Vagina (tissue), 2 donors: Measurements from ENCODE around the gene ALKAL2.

Source experiments
- CTCF ChIP-seq, 3 experiments: fragments of 450-650 bp in 2 of 3; fragments of 200-600 bp in 1 of 3; sonication (generic) in 1 of 3; IDR thresholded peaks; one replicate each; pipeline ENCODE4 v1.5.1; 2017 to 2019; ENCODE audit warnings: antibody characterized with exemption in 3 of 3, mild to moderate bottlenecking in 2 of 3, moderate library complexity in 2 of 3
- POLR2A ChIP-seq, 2 donors: fragments of 450-650 bp; IDR thresholded peaks; one replicate each; pipeline ENCODE4 v1.6.1; 2017; ENCODE audit warnings: antibody characterized with exemption in 2 of 2, mild to moderate bottlenecking in 2 of 2, moderate library complexity in 2 of 2
- POLR2AphosphoS5 ChIP-seq, 2 donors: sonication (generic); formaldehyde crosslinking; IDR thresholded peaks; one replicate each; pipeline ENCODE4 v1.9.0; 2017; ENCODE audit warnings: antibody characterized with exemption in 2 of 2, mild to moderate bottlenecking in 2 of 2, low read depth in 1 of 2; ENCODE audit not compliant: insufficient read depth in 1 of 2

- TF ChIP-seq CTCF (IDR thresholded peaks at IDR 0.05) (no peak), POLR2A (IDR thresholded peaks at IDR 0.05) (no peak), POLR2AphosphoS5 (IDR thresholded peaks at IDR 0.05; ENCODE audit: insufficient read depth in 1 of 2, low read depth in 1 of 2) (no peak)
These were observed 35.1 kb upstream of the ALKAL2 start for GRCh38 chr2:323035-323434.
